Measurements from ENCODE around the gene ARHGEF9. TPM values are rescaled to one million over a fixed set of nuclear protein-coding genes. Genes with fewer than 3 reads are reported as not detected.
"Not testable (repeated sequence)": the region's sequence is repeated elsewhere in the genome, so short reads cannot be mapped to it uniquely, and the experiment has no call there.

The ARHGEF9 gene
- total RNA-seq, 2 experiments from 2014 or later: 16.5 to 19.4 TPM

DNA sequence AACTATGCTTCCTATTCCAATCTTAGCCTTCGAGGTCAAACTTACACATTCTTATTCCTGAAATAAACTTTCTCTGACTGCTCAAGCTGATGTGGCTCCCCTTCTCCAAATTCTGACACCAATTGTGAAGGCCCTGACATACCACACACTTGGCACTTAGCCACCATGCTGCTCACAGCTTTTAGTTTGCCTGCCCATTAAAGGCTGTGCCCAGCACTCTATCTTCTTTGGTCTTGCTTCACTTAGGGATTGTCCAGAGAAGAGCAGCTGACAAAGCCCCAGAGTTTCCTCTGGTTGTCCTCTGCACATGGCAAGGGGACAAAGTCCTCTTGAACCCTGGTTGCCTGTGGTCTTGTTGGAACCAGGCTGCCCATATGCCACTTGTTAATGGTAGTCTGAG is 126.1 kb downstream of the ARHGEF9 start:
- TF ChIP-seq, protein P1, sequence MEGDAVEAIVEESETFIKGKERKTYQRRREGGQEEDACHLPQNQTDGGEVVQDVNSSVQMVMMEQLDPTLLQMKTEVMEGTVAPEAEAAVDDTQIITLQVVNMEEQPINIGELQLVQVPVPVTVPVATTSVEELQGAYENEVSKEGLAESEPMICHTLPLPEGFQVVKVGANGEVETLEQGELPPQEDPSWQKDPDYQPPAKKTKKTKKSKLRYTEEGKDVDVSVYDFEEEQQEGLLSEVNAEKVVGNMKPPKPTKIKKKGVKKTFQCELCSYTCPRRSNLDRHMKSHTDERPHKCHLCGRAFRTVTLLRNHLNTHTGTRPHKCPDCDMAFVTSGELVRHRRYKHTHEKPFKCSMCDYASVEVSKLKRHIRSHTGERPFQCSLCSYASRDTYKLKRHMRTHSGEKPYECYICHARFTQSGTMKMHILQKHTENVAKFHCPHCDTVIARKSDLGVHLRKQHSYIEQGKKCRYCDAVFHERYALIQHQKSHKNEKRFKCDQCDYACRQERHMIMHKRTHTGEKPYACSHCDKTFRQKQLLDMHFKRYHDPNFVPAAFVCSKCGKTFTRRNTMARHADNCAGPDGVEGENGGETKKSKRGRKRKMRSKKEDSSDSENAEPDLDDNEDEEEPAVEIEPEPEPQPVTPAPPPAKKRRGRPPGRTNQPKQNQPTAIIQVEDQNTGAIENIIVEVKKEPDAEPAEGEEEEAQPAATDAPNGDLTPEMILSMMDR (IDR thresholded peaks at IDR 0.05): no peak
- ChIA-PET POLR2A (no interaction called here), CTCF (interaction anchor here (1.3 kb wide), 1 partner anchor 28 kb away, joined by 5 read pairs; no protein-coding TSS in a partner anchor)
- Mint-ChIP-seq H3K9me3 (no peaks in the 10 kb centered on the region), H3K36me3 (ENCODE audit: low read depth) (peaks cover 36% of the 10 kb centered on the region), H3K4me1 (ENCODE audit: low read depth) (no peaks in the 10 kb centered on the region), H3K27me3 (no peaks in the 10 kb centered on the region), H3K27ac (no peak overlapping the region), H3K4me3 (no peak overlapping the region)
- intact Hi-C loops (cut with micrococcal nuclease): no loop called here
- ATAC-seq (no peak), DNase-seq (no peak)

DNA sequence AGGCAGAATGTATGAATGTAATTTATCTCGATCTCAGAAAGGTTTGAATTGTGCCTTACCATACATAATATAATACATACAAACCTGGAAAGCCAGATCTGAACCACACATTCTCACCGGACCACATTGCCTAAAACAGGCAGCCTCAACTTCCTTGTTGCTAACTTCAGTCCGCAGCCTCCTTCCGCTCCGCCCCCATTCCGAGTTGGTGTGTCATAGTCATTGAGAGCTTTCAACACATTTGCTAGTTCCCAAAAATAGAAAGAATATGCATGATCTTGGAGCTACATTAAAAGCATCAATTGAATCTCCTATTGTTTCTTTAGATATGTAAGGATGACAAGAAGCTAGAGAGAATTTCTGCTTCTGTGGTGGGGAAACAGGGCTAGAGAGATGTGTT is 127.2 kb downstream of the ARHGEF9 start:
- Mint-ChIP-seq H3K4me1 (ENCODE audit: low read depth) (no peaks in the 10 kb centered on the region), H3K27ac (no peak overlapping the region), H3K4me3 (no peak overlapping the region), H3K36me3 (ENCODE audit: low read depth) (peaks cover 39% of the 10 kb centered on the region), H3K9me3 (no peaks in the 10 kb centered on the region), H3K27me3 (no peaks in the 10 kb centered on the region)
- ChIA-PET POLR2A (no interaction called here), CTCF (interaction anchor here (1.3 kb wide), 1 partner anchor 29 kb away, joined by 5 read pairs; no protein-coding TSS in a partner anchor)
- intact Hi-C loops (cut with micrococcal nuclease): no loop called here
- ATAC-seq (no peak), DNase-seq (no peak)
- TF ChIP-seq, protein P1 (IDR thresholded peaks at IDR 0.05): no peak

DNA sequence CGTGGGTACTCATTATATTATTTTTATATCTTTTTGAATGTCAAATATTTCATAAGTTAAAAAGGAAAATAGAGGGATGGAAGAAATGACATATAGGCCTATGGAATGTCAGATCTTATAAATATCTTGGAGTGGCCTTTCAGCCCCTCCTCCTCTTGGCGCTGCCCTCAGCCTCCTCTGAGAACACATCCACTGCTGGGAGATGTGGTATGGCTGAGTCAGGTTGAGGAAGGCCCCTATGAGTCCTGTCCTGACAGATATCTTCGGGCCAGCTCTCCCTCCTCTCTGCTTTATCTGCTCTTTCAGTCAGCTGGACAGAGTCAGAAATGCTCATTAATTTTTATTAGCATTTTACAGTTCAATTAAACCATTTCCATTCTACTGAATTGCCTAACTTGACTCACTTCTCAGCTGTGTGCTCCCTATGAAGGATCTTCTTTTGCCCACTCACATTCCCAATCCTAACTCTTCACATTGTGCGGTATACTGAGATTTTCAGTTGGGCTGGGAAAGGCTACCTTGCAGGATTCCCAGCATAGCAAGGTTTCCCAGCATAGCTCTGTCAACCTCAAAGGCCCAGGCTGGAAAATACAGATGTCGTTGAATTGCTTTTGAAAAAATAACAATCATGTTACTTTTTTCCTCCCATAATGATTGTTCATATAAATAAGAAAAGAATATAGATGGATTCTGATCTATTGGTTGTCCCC is 128.0 kb downstream of the ARHGEF9 start:
- H3K4me1 Mint-ChIP-seq (ENCODE audit: low read depth): no peaks in the 10 kb centered on the region
- H3K27me3 Mint-ChIP-seq: no peaks in the 10 kb centered on the region
- TF ChIP-seq, protein P1 (IDR thresholded peaks at IDR 0.05): no peak
- intact Hi-C loops (cut with micrococcal nuclease): no loop called here
- H3K4me3 Mint-ChIP-seq: no peak overlapping the region
- no peaks in the 10 kb centered on the region for H3K9me3 Mint-ChIP-seq
- ChIA-PET POLR2A (no interaction called here), CTCF (no interaction called here)
- ATAC-seq (no peak), DNase-seq (no peak)
- H3K36me3 Mint-ChIP-seq (ENCODE audit: low read depth): peaks cover 43% of the 10 kb centered on the region
- H3K27ac Mint-ChIP-seq: no peak overlapping the region

DNA sequence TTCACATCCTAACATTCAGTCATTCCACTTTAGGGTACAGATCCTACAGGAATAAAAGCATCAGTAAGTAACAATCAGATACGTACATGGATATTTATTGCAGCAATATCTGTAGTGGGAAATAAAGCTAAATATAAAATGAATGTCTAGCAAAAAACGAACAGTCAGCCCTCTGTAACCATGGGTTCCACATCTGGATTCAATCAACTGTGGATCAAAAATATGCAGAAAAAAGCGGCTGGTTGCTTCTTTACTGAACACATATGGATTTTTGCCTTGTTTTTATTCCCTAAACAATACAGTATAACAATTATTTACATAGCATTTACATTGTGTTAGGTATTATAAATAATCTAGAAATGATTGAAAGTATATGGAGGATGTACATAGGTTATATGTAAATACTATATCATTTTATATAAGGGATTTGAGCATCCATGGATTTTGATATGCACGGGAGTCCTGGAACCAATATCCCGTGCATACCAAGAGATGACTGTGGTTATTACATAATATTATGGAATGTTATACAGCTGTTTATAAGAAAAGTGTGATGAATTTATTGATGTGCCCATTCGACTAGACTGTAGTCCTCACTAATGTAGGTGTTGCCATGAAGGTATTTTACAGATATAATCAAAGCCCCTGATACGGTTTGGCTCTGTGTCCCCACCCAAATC is 132.8 kb downstream of the ARHGEF9 start:
- H3K4me3 Mint-ChIP-seq: no peak overlapping the region
- CTCF ChIA-PET: no interaction called here
- TF ChIP-seq, protein P1 (IDR thresholded peaks at IDR 0.05): no peak

DNA sequence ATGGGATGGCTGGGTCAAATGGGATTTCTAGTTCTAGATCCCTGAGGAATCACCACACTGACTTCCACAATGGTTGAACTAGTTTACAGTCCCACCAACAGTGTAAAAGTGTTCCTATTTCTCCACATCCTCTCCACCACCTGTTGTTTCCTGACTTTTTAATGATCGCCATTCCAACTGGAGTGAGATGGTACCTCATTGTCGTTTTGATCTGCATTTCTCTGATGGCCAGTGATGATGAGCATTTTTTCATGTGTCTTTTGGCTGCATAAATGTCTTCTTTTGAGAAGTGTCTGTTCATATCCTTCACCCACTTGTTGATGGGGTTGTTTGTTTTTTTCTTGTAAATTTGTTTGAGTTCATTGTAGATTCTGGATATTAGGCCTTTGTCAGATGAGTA is 139.3 kb downstream of the ARHGEF9 start:
- DNase-seq; ATAC-seq; intact Hi-C loops (cut with micrococcal nuclease); POLR2A ChIA-PET; H3K27ac Mint-ChIP-seq; H3K4me3 Mint-ChIP-seq; H3K27me3 Mint-ChIP-seq; H3K4me1 Mint-ChIP-seq (ENCODE audit: low read depth); H3K9me3 Mint-ChIP-seq; CTCF ChIA-PET: not testable (repeated sequence)
- H3K36me3 Mint-ChIP-seq (ENCODE audit: low read depth): peaks cover 26% of the 10 kb centered on the region

More for the DNA sequence above, 132.8 kb downstream of the ARHGEF9 start:
- Mint-ChIP-seq H3K27ac (no peak overlapping the region), H3K9me3 (no peaks in the 10 kb centered on the region), H3K36me3 (ENCODE audit: low read depth) (peaks cover 39% of the 10 kb centered on the region), H3K4me1 (ENCODE audit: low read depth) (no peaks in the 10 kb centered on the region), H3K27me3 (no peaks in the 10 kb centered on the region)
- POLR2A ChIA-PET: no interaction called here
- DNase-seq (no peak), ATAC-seq (no peak)
- intact Hi-C loops (cut with micrococcal nuclease): no loop called here

Measured in activated CD8-positive, alpha-beta T cell treated with anti-CD3 and anti-CD28 coated beads for 36 hours (primary cell).